ENCODE data around the gene PKD2L1.
A peak's percentile ranks its signal among the peaks of the same experiment; 100 is the strongest.

Gene PKD2L1

DNA sequence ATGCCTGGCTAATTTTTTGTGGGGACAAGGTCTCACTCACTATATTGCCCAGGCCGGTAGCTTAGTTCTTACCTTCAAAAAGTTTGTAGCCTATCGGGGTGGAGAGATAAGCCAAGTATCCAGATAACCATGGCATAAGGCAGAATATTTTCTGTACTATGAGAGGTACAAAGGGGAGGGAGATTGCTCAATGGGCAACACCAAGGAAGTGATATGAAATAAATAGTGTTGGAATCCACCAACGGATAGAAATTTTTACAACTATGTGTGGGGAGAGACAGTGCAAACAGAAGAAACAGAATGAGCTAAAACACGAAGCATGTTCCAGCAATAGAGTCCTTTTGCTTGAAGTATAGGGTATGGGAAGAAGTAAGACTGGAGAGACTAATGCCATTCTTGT, 25.1 kb upstream of the PKD2L1 start:
- no peak overlapping the region for H3K4me3 ChIP-seq (ENCODE audit: low read depth, low read length)
- TF ChIP-seq, protein P1, sequence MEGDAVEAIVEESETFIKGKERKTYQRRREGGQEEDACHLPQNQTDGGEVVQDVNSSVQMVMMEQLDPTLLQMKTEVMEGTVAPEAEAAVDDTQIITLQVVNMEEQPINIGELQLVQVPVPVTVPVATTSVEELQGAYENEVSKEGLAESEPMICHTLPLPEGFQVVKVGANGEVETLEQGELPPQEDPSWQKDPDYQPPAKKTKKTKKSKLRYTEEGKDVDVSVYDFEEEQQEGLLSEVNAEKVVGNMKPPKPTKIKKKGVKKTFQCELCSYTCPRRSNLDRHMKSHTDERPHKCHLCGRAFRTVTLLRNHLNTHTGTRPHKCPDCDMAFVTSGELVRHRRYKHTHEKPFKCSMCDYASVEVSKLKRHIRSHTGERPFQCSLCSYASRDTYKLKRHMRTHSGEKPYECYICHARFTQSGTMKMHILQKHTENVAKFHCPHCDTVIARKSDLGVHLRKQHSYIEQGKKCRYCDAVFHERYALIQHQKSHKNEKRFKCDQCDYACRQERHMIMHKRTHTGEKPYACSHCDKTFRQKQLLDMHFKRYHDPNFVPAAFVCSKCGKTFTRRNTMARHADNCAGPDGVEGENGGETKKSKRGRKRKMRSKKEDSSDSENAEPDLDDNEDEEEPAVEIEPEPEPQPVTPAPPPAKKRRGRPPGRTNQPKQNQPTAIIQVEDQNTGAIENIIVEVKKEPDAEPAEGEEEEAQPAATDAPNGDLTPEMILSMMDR (IDR thresholded peaks at IDR 0.05; ENCODE audit: control insufficient read depth, extremely low read depth, insufficient read depth) = no peak
- no peak for DNase-seq (ENCODE audit: low read depth)

DNA sequence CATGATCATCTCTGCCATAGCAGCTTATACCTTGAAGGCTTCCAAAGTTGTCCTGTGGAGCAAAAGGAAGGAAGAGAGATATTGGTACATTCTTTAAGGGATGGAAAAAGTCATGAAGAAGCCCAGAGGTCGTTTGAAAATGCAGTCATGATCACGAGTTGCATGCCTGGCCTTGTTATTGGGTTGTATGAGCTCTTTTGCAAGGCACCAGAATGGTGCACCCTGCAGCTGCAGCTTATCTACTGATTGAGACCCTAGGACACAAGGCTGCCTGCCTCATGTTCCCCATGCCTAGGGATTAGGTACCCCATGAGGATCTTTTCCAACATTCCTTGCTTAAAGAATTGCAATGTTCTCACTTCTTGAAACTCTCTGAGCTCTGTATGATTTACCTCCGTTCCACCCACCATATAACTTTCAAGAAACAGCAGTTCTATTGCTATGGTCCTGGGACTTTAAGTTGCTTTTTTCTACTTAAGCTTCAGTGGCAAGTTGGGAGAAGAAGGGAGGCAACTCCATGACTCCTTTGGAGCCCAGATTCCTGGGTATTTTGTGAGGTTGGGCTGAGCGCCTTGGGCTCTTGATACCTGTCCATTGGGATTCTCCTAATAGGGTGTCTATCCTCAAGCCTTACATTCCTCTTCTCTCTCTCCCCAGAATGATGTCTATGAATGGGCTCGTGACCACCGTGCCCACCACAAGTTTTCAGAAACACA, 23.9 kb upstream of the PKD2L1 start:
- TF ChIP-seq, protein P1 (IDR thresholded peaks at IDR 0.05; ENCODE audit: control insufficient read depth, extremely low read depth, insufficient read depth) = no peak
- no peak for DNase-seq (ENCODE audit: low read depth)
- no peak overlapping the region for H3K4me3 ChIP-seq (ENCODE audit: low read depth, low read length)

DNA sequence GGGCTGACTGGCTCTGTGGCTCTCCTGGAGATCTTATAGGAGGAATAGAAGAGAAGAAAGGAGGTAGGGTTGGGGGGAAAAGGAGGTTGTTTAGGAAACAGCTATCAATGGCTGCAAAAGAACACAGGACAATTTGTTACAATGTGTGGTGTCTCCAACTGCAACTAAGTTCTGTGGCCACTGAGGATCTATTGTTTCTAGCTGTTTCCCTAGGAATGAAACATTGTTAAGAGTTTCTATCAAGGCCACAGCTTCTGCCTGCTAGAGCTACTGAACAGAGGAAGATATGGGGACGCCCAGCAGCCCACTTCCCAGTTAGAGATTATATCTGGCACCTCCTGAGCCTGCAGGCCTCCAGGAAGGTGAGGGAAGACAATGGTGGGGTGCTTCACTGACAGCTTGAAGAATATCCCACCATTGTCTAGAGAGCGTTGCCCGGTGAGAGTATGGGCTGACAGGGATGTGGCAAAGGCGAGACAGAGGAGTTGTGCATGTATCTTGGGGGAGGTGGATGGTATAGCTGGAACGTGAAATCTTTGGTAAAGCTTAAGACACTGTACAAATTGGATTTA, 21.0 kb upstream of the PKD2L1 start:
- TF ChIP-seq, protein P1 (IDR thresholded peaks at IDR 0.05; ENCODE audit: control insufficient read depth, extremely low read depth, insufficient read depth) = no peak
- DNase-seq (ENCODE audit: low read depth) = no peak
- no peak overlapping the region for H3K4me3 ChIP-seq (ENCODE audit: low read depth, low read length)

DNA sequence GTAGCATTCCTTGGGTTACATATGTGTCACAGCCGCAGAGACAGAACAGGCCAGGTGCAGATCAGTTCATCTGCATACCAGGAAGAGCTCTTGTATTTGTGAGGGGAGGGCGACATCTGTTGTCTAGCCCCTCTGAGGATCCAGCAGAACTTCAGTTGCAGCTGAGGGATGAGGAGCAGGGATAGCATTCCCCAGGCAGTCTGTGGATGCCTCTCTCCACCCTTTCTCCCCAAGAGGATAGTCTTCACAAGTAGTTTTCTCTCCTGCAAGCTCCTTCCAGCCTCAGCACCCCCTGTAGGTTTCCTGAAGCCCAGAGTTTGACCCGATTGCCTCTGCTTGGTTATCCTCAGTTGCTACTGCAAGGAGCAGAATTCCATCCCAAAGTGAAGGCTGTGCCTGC, 19.6 kb upstream of the PKD2L1 start:
- no peak for DNase-seq (ENCODE audit: low read depth)
- TF ChIP-seq, protein P1 (IDR thresholded peaks at IDR 0.05; ENCODE audit: control insufficient read depth, extremely low read depth, insufficient read depth) = no peak
- peak overlapping the region; percentile 79 for H3K4me3 ChIP-seq (ENCODE audit: low read depth, low read length)

DNA sequence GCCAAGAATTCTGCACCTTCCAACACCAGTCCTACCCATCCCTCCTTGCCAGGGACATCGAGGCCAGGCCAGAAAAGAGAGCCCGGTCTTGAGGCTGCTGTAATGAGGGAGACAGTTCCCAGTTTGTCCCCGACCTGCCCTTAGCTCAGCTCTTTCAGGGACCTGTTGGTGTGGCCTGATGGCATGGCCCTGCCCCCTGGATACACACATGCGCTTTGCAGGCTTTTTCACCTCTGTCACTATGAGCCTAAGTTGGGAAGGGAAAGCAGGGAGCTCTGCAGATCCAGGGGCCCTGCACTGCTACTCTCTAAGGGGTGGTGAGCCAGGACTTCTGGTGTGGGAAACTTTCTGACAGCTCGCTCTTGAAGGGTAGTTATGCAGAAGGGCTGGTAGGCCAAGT, 19.1 kb upstream of the PKD2L1 start:
- no peak for DNase-seq (ENCODE audit: low read depth)
- TF ChIP-seq, protein P1 (IDR thresholded peaks at IDR 0.05; ENCODE audit: control insufficient read depth, extremely low read depth, insufficient read depth) = no peak
- peak overlapping the region; percentile 79 for H3K4me3 ChIP-seq (ENCODE audit: low read depth, low read length)

DNA sequence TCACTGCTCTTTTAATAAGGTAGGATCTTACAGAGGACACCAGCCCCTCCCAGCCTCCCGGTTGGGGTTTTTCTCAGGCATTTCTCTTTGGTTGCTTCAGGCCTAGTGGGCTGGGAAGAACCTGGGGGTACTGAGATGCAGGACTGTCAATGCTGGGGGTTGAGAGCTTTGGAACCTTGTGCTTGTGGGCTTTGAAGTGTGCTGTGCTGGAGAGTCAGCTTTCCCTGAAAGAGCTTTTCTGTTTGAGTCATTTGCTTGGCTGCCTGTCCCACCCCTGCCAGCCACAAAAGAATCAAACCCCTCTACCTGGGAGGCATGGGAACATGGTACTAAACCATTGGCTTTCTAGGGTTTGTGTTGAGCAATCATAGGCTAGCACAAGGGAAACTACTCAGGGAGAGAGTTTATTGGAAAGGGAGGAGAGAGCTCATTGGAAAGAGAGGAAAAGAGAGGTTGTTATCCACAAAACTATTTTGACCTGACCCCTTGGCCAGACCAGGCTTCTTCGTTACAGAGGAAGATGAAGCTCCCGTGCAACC, 18.4 kb upstream of the PKD2L1 start:
- H3K4me3 ChIP-seq (ENCODE audit: low read depth, low read length) = peak overlapping the region; percentile 79
- TF ChIP-seq, protein P1 (IDR thresholded peaks at IDR 0.05; ENCODE audit: control insufficient read depth, extremely low read depth, insufficient read depth) = no peak
- no peak for DNase-seq (ENCODE audit: low read depth)

Measured in LNCaP clone FGC (cell line).